Endothelial cell of umbilical vein (primary cell): ENCODE measurements around the gene CDC42BPB. TPM values are rescaled to one million over a fixed set of nuclear protein-coding genes. Genes with fewer than 3 reads are reported as not detected.

Experiments
- BruUV-seq: library from RNA; stranded (reverse); fragments of 400-500 nt; replicated peaks from 2 replicates; lab custom pipeline; 2021; lab: Mats Ljungman, UMichigan
- CTCF ChIA-PET: fragments of 300-600, 350-600 bp; sonication (Branson Sonifier 250); formaldehyde crosslinking; loops from one replicate; lab custom pipeline; 2021; ENCODE audit warnings: antibody characterized with exemption, inconsistent platforms; lab: Charles Lee
- POLR2A ChIA-PET: fragments of 300-600, 350-600 bp; sonication (Branson Sonifier 250); formaldehyde crosslinking; loops from one replicate; lab custom pipeline; 2021; ENCODE audit warnings: antibody characterized with exemption, inconsistent platforms; lab: Charles Lee
- DNase-seq: peaks from one replicate; pipeline ENCODE4 v3.0.0-alpha.2; 2011; ENCODE audit warnings: low read depth, low spot score
- FAIRE-seq: peaks from 2 replicates; lab custom pipeline; 2011; peaks lifted over from hg19 to GRCh38; lab: Jason Lieb, UNC
- H2AFZ ChIP-seq: 2 replicates; pipeline ENCODE4 v1.6.0; 2012; ENCODE audit warnings: low read depth, low read length, control low read depth, inconsistent platforms
- H3K27ac ChIP-seq: 2 replicates; pipeline ENCODE4 v1.5.1; 2011; ENCODE audit warnings: low read depth, mild to moderate bottlenecking, control low read depth, low read length, moderate library complexity; ENCODE audit not compliant: insufficient read depth
- H3K27me3 ChIP-seq, 2 experiments: 2 replicates each; pipeline versions ENCODE4 v1.6.0 to v1.6.1; 2011; ENCODE audit warnings: low read length in 2 of 2, mixed read lengths in 1 of 2; ENCODE audit not compliant: control insufficient read depth in 2 of 2, insufficient read depth in 2 of 2
- H3K36me3 ChIP-seq, 2 experiments: 2 replicates in 1 of 2; 3 replicates in 1 of 2; pipeline ENCODE4 v1.5.1; 2011; ENCODE audit warnings: low read length in 2 of 2, mild to moderate bottlenecking in 1 of 2, moderate library complexity in 1 of 2; ENCODE audit not compliant: control insufficient read depth in 2 of 2, insufficient read depth in 2 of 2; ENCODE audit errors: extremely low read depth in 1 of 2
- H3K4me1 ChIP-seq: 3 replicates; pipeline ENCODE4 v1.5.1; 2011; ENCODE audit warnings: mild to moderate bottlenecking, low read length; ENCODE audit not compliant: control insufficient read depth, insufficient read depth; ENCODE audit errors: extremely low read depth
- H3K4me2 ChIP-seq: 2 replicates; pipeline ENCODE4 v1.6.1; 2011; ENCODE audit warnings: low read length, control low read depth, mixed read lengths; ENCODE audit not compliant: insufficient read depth
- H3K4me3 ChIP-seq, 3 experiments: fragments of 200-600 bp in 1 of 3; sonication (generic), shearing (Covaris generic) in 1 of 3; replicated peaks in 1 of 3; 2 replicates each; pipeline ENCODE4 v1.5.1; 2011 to 2016; ENCODE audit warnings: control low read depth in 3 of 3, low read length in 3 of 3, mild to moderate bottlenecking in 2 of 3, inconsistent platforms in 1 of 3, low read depth in 1 of 3, moderate library complexity in 1 of 3; ENCODE audit not compliant: insufficient read depth in 1 of 3
- H3K79me2 ChIP-seq: 2 replicates; pipeline ENCODE4 v1.6.0; 2012; ENCODE audit warnings: low read length, inconsistent platforms; ENCODE audit not compliant: control insufficient read depth, insufficient read depth
- H3K9ac ChIP-seq: replicated peaks from 2 replicates; pipeline ENCODE3; 2011; ENCODE audit warnings: low read length, control low read depth; ENCODE audit not compliant: insufficient read depth; ENCODE audit errors: extremely low read depth
- H3K9me1 ChIP-seq: replicated peaks from 3 replicates; pipeline ENCODE4 v1.6.0; 2011; ENCODE audit warnings: mild to moderate bottlenecking, low read length; ENCODE audit not compliant: control insufficient read depth, insufficient read depth; ENCODE audit errors: extremely low read depth
- H3K9me3 ChIP-seq: replicated peaks from 2 replicates; pipeline ENCODE4 v1.5.1; 2012; ENCODE audit warnings: low read length, inconsistent platforms; ENCODE audit not compliant: control insufficient read depth, insufficient read depth
- H4K20me1 ChIP-seq: replicated peaks from 2 replicates; pipeline ENCODE3; 2011; ENCODE audit warnings: mild to moderate bottlenecking, low read length; ENCODE audit not compliant: control insufficient read depth, insufficient read depth; ENCODE audit errors: extremely low read depth
- EZH2 ChIP-seq: IDR thresholded peaks from 2 replicates; pipeline ENCODE4 v1.6.1; 2012; ENCODE audit warnings: borderline replicate concordance, low read depth, mild to moderate bottlenecking, moderate library complexity, low read length, inconsistent platforms; ENCODE audit not compliant: severe bottlenecking
- FOS ChIP-seq: IDR thresholded peaks from 2 replicates; pipeline ENCODE4 v1.6.1; 2011; ENCODE audit warnings: mild to moderate bottlenecking, low read length, moderate library complexity, borderline replicate concordance; ENCODE audit not compliant: insufficient read depth
- GATA2 ChIP-seq: IDR thresholded peaks from 2 replicates; pipeline ENCODE4 v1.7.0; 2011; ENCODE audit warnings: low read depth, mild to moderate bottlenecking, moderate library complexity, mixed read lengths, low read length; ENCODE audit not compliant: insufficient read length, insufficient read depth
- JUN ChIP-seq: IDR thresholded peaks from 2 replicates; pipeline ENCODE4 v1.6.1; 2011; ENCODE audit warnings: borderline replicate concordance, low read depth; ENCODE audit not compliant: insufficient read length, insufficient read depth
- MYC ChIP-seq: IDR thresholded peaks from one replicate; pipeline ENCODE4 v1.6.1; 2011; ENCODE audit warnings: mild to moderate bottlenecking, low read depth, low read length
- POLR2A ChIP-seq: IDR thresholded peaks from 2 replicates; pipeline ENCODE4 v1.6.1; 2012; ENCODE audit warnings: low read depth, mild to moderate bottlenecking, control low read depth, low read length
- POLR2AphosphoS5 ChIP-seq: IDR thresholded peaks from 2 replicates; pipeline ENCODE4 v1.6.1; 2012; ENCODE audit warnings: low read depth, mild to moderate bottlenecking, control low read depth, low read length, moderate library complexity; ENCODE audit not compliant: insufficient read depth
- dilution Hi-C: fragments of 300-500 bp; cut with MboI; formaldehyde crosslinking; loops from one replicate; pipeline ENCODE4 v1.15.0; 2019; ENCODE audit warnings: low sequenced_read_pairs; ENCODE audit not compliant: extremely low pct_ligation_motif_present
- intact Hi-C: fragments of 100-400 bp; cut with micrococcal nuclease; formaldehyde crosslinking; loops from one replicate; pipeline ENCODE4 v1.10.0; 2022
- polyA plus RNA-seq, 4 experiments: library from polyadenylated mRNA; depleted of rRNA in 3 of 4; stranded (reverse) in 3 of 4; unstranded in 1 of 4; fragments of >200 nt; gene quantifications; 2 replicates each; pipeline versions ENCODE4 v1.2.1 to v1.2.3, GENCODE V29; 2011 to 2012; ENCODE audit warnings: missing spikeins in 1 of 4
- total RNA-seq: library from RNA; stranded (reverse); gene quantifications from 2 replicates; pipeline ENCODE4 v1.2.3, GENCODE V29; 2021
- TF ChIP-seq, protein P1 (sequence below): IDR thresholded peaks from 2 replicates; pipeline ENCODE4 v1.6.1; 2011; ENCODE audit not compliant: insufficient read depth, insufficient read length
- TF ChIP-seq, protein P2 (sequence below), 2 donors: IDR thresholded peaks; 1 replicate in 1 of 2; 2 replicates in 1 of 2; pipeline ENCODE4 v1.5.1; 2011; ENCODE audit warnings: low read length in 2 of 2, mild to moderate bottlenecking in 2 of 2, moderate library complexity in 2 of 2, control low read depth in 1 of 2, inconsistent platforms in 1 of 2, low read depth in 1 of 2; ENCODE audit not compliant: insufficient read depth in 1 of 2; ENCODE audit errors: extremely low read depth in 1 of 2

Gene CDC42BPB
- total and polyA plus RNA-seq, 2 donors (not counting 3 experiments of a cell fraction or from before 2014, with no cell fraction given): 82.6 to 131 TPM

DNA sequence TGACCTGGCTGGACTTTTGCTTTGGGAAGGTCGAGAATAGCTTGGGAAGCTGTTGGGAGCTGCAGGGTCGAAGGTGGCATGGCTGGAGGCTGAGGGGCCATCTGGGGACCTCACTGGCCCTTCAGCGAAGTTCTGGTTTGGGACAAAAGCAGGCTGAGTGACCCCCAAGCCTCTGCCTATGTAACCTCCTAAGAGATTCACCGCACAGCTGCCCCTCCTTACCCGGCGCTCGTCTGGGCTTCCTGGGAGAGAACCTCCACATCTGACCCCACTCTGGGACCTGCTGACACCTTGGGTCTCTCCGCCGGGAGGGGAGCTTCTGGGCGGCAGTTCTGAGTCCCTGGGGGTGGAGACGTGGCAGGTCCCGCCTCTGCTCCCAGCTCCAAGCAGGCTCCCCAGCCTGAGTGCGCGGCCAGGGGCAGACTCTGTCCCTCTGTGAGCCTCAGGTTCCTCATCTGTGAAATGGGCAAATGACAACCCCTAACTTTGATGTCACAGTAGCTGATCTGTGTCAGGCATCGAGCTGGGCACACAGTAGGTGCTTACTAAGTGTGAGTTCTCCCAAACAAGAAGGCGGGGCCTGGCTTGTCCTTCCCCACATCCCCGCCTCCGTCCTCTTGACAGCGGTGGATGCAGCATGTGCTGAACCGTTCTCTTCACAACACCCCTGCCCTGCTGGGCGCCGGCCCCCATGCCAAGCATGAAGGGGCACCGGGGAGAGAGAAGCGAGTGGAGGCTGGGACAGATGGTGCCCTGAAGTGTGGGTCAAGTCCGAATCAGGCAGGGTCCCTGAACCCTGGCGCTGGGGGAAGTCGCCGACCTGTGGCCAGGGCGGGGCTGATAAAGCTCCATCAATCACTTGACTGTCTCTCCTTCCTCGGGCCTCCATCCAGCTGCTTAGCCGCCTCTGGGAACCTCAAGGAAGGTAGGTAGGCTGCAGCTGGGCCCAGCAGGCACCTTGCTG lies 40.9 kb upstream of the CDC42BPB start:
- Histone ChIP-seq H3K4me2 (no peak overlapping the region), H3K27ac (no peak overlapping the region), H3K36me3 (no peaks in the 10 kb centered on the region), H2AFZ (no peak overlapping the region), H3K79me2 (no peaks in the 10 kb centered on the region), H3K4me1 (no peaks in the 10 kb centered on the region), H4K20me1 (no peaks in the 10 kb centered on the region), H3K9ac (no peak overlapping the region), H3K9me1 (no peaks in the 10 kb centered on the region), H3K27me3 (peaks cover 13 to 20% of the 10 kb centered on the region in 2 experiments), H3K4me3 (no peak overlapping the region), H3K9me3 (no peaks in the 10 kb centered on the region)
- BruUV-seq: no TSS peak
- POLR2A ChIA-PET: no interaction called here
- CTCF ChIA-PET: interaction anchor here (0.6 to 1.0 kb wide), 2 partner anchors 42 to 91 kb away, joined by 3 read pairs; no protein-coding TSS in a partner anchor
- TF ChIP-seq FOS: no peak
- TF ChIP-seq, protein P1, sequence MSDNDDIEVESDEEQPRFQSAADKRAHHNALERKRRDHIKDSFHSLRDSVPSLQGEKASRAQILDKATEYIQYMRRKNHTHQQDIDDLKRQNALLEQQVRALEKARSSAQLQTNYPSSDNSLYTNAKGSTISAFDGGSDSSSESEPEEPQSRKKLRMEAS: no peak
- TF ChIP-seq JUN: no peak
- TF ChIP-seq EZH2: no peak
- TF ChIP-seq MYC: no peak
- TF ChIP-seq GATA2: no peak
- no peak for TF ChIP-seq POLR2AphosphoS5
- no peak for TF ChIP-seq POLR2A
- TF ChIP-seq, protein P2, sequence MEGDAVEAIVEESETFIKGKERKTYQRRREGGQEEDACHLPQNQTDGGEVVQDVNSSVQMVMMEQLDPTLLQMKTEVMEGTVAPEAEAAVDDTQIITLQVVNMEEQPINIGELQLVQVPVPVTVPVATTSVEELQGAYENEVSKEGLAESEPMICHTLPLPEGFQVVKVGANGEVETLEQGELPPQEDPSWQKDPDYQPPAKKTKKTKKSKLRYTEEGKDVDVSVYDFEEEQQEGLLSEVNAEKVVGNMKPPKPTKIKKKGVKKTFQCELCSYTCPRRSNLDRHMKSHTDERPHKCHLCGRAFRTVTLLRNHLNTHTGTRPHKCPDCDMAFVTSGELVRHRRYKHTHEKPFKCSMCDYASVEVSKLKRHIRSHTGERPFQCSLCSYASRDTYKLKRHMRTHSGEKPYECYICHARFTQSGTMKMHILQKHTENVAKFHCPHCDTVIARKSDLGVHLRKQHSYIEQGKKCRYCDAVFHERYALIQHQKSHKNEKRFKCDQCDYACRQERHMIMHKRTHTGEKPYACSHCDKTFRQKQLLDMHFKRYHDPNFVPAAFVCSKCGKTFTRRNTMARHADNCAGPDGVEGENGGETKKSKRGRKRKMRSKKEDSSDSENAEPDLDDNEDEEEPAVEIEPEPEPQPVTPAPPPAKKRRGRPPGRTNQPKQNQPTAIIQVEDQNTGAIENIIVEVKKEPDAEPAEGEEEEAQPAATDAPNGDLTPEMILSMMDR (IDR thresholded peaks at IDR 0.05; ENCODE audit: extremely low read depth in 1 of 2, insufficient read depth in 1 of 2, low read depth in 1 of 2, low read length in 2 of 2): no peak
- DNase-seq (no peak), FAIRE-seq (no peak)
- intact Hi-C loops (no loop called here), dilution Hi-C loops (no loop called here)
